Heart left ventricle (tissue), 16 donors: ENCODE results near the gene BLVRB. TPM values are rescaled to one million over a fixed set of nuclear protein-coding genes. Genes with fewer than 3 reads are reported as not detected.
A peak's percentile ranks its signal among the peaks of the same experiment; 100 is the strongest.
"Not testable (repeated sequence)": the region's sequence is repeated elsewhere in the genome, so short reads cannot be mapped to it uniquely, and the experiment has no call there.

Source experiments
- ATAC-seq, 4 donors: fragments of 200-7000 bp; cut with Tn5 transposase; one replicate each; pipeline ENCODE4 v1.9.1; 2020 to 2022; ENCODE audit warnings: moderate library complexity in 4 of 4, mild to moderate bottlenecking in 3 of 4, moderate number of reproducible peaks in 1 of 4
- DNase-seq, 5 donors: peaks; one replicate each; pipeline ENCODE4 v3.0.0-alpha.2; 2020
- H3K27ac ChIP-seq, 12 donors: fragments of 200-600 bp; sonication (generic) in 4 of 12; one replicate each; pipeline versions ENCODE4 v1.5.0 to v1.8.0; 2016 to 2022; ENCODE audit warnings: mild to moderate bottlenecking in 2 of 12
- H3K27me3 ChIP-seq, 9 donors: fragments of 200-600 bp; sonication (generic) in 2 of 9; one replicate each; pipeline versions ENCODE4 v1.5.1 to v1.8.0; 2016 to 2022; ENCODE audit warnings: mild to moderate bottlenecking in 3 of 9
- H3K36me3 ChIP-seq, 9 donors: fragments of 200-600 bp; sonication (generic) in 2 of 9; one replicate each; pipeline versions ENCODE4 v1.5.0 to v1.8.0; 2018 to 2022; ENCODE audit warnings: mild to moderate bottlenecking in 2 of 9
- H3K4me1 ChIP-seq, 12 donors: fragments of 200-600 bp; sonication (generic) in 4 of 12; one replicate each; pipeline versions ENCODE4 v1.5.0 to v1.8.0; 2016 to 2022; ENCODE audit warnings: mild to moderate bottlenecking in 3 of 12
- H3K4me3 ChIP-seq, 12 donors: fragments of 200-600 bp; sonication (generic) in 4 of 12; one replicate each; pipeline versions ENCODE4 v1.5.0 to v1.8.0; 2017 to 2022; ENCODE audit warnings: mild to moderate bottlenecking in 9 of 12, moderate library complexity in 4 of 12
- H3K9me3 ChIP-seq, 12 donors: fragments of 200-600 bp; sonication (generic) in 4 of 12; one replicate each; pipeline versions ENCODE4 v1.5.0 to v1.8.0; 2016 to 2022; ENCODE audit warnings: mild to moderate bottlenecking in 1 of 12
- POLR2A ChIP-seq, 2 donors: fragments of 450-650 bp; IDR thresholded peaks; one replicate each; pipeline ENCODE4 v1.6.1; 2017; ENCODE audit warnings: antibody characterized with exemption in 2 of 2, mild to moderate bottlenecking in 2 of 2, moderate library complexity in 2 of 2
- WGBS, 4 donors: extraction: QIAGEN DNeasy Blood & Tissue Kit in 2 of 4; methylation state at CpG; one replicate each; pipeline versions ENCODE4 v1.1.5 to v1.1.7; 2013 to 2018; 5-methylcytosine and 5-hydroxymethylcytosine counted together
- intact Hi-C, 10 donors: fragments of 100-400 bp; cut with DNase I; formaldehyde crosslinking; loops; one replicate each; pipeline versions ENCODE4 v1.11.1 to v1.14.2; 2022
- polyA plus RNA-seq, 2 donors: library from polyadenylated mRNA; stranded (reverse); fragments of 200-250 nt; gene quantifications; one replicate each; pipeline ENCODE4 v1.2.3, GENCODE V29; 2013
- total RNA-seq, 9 donors: library from RNA; depleted of rRNA in 2 of 9; stranded (reverse); fragments of >200 nt in 2 of 9; fragmentation: NEBNext Ultra II Directional in 3 of 9; extraction: Animal tissue kit (Norgen Biotek cat#: 25700) in 3 of 9; gene quantifications; one replicate each; pipeline versions ENCODE4 v1.1.0 to v1.2.4, GENCODE V29; 2016 to 2023
- TF ChIP-seq, protein P1 (sequence below), 12 donors: fragments of 200-600 bp; sonication (generic) in 4 of 12; IDR thresholded peaks; one replicate each; pipeline versions ENCODE4 v1.5.0 to v1.8.0; 2018 to 2022; ENCODE audit warnings: antibody characterized with exemption in 12 of 12, mild to moderate bottlenecking in 5 of 12
- donor health status: ischemic (EF 13 %, LVEDD 7.1; RV severe dilation, severe dysfunction).
- donor health status: healthy with polysubstance abuse.
- donor health status: DM: no; HTN: yes; CAD: no.
- donor health status: DM: no; HTN: no; CAD: no.
- donor health status: ischemic (EF 25% LVEDD 6.9; RV normal size, moderate dysfunction).
- donor health status: ischemic (EF 25% LVEDD 5.7; RV mildly dilated, moderate dysfunction).
- donor health status: healthy.
- donor health status: DM: yes; HTN: yes; CAD: no.
- donor health status: ischemic (EF 35%, LVEDD 5.7; RV mildly dilated, moderate dysfunction).
- donor health status: nonischemic (EF 11% LVEDD 7.7; RV severe dilation, severe dysfunction).
- donor health status: DM: yes; HTN: yes; CAD: no.
- donor health status: PGD.
- donor health status: ischemic (EF 29% LVEDD 5.4; RV normal size, mild dysfunction).
- donor health status: nonischemic (EF 23%, LVEDD 6.1; RV moderate dilation, normal function).

Gene BLVRB
- total and polyA plus RNA-seq, 11 donors: 76.3 to 330 (median 111) TPM

DNA sequence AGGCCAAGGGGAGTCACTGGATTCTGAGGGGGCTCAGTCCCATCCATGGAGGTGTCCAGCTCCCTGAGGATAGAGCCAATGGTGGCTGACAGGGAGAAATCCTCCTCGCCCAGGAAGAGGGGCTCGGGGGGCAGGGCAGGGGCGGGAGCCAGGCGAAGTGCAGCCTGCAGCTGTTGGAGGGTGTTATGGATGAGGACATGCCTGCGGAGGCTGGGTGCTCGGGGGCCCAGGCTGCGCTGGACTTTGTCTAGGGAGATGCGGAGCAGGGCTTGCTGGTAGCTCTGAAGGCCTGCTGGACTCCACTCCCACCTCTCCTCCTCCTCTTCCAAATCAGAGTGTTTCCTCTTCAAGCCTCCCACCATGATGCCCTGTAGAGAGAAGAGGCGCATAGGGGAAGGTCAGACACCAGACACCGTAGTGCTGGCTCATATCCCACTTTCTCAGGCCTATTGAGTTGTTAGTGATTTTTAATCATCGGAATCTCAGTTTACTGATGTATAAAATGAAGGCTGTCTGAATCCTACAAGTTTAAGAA lies 23.8 kb downstream of the BLVRB start:
- Histone ChIP-seq H3K27me3 (no peaks in the 10 kb centered on the region), H3K4me1 (peaks cover 5 to 31% (median 23%) of the 10 kb centered on the region in 12 donors), H3K9me3 (no peaks in the 10 kb centered on the region), H3K36me3 (peaks cover 0 to 28% (median 22%) of the 10 kb centered on the region in 9 donors), H3K4me3 (peak overlapping the region in 4 of 12 donors; percentile 68 to 95 (median 86)), H3K27ac (peak overlapping the region in 9 of 12 donors; percentile 74 to 100 (median 99))
- ATAC-seq (no peak), DNase-seq (no peak)
- WGBS, 4 donors: 77 to 80% (median 78%) methylated on average over 8 to 11 of the region's 11 CpGs
- intact Hi-C loops: loop anchor here in 4 of 10 donors (2.0 to 5.0 kb wide), 3 partner anchors 15 to 94 kb away; partner anchors contain the start of genes C19orf47 (in 1 of the 4) and PLD3 (in 1 of the 4)
- no peak for TF ChIP-seq POLR2A (IDR thresholded peaks at IDR 0.05)
- TF ChIP-seq, protein P1, sequence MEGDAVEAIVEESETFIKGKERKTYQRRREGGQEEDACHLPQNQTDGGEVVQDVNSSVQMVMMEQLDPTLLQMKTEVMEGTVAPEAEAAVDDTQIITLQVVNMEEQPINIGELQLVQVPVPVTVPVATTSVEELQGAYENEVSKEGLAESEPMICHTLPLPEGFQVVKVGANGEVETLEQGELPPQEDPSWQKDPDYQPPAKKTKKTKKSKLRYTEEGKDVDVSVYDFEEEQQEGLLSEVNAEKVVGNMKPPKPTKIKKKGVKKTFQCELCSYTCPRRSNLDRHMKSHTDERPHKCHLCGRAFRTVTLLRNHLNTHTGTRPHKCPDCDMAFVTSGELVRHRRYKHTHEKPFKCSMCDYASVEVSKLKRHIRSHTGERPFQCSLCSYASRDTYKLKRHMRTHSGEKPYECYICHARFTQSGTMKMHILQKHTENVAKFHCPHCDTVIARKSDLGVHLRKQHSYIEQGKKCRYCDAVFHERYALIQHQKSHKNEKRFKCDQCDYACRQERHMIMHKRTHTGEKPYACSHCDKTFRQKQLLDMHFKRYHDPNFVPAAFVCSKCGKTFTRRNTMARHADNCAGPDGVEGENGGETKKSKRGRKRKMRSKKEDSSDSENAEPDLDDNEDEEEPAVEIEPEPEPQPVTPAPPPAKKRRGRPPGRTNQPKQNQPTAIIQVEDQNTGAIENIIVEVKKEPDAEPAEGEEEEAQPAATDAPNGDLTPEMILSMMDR (IDR thresholded peaks at IDR 0.05): no peak

DNA sequence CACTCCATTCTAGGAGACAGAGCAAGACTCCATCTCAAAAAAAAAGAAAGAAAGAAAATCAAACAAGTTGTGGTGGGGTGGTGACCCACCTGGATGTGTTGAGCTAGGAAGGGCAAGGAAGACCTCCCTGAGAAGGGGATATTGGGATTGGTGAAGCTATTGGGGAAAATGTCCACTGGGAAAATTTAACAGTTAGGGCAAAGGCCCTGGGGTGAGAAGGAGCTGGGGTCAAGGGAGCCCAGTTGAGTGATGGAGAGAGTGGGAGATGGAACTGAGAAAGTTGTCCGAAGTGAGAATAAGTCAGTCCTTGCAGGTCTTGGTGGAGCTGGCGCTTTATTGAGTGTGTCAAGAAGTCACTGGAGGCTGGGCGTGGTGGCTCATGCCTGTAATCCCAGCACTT lies 27.3 kb downstream of the BLVRB start:
- peaks cover 5 to 37% (median 25%) of the 10 kb centered on the region in 12 donors for H3K4me1 ChIP-seq
- H3K9me3 ChIP-seq: no peaks in the 10 kb centered on the region
- intact Hi-C loops: no loop called here
- no peaks in the 10 kb centered on the region for H3K27me3 ChIP-seq
- H3K36me3 ChIP-seq: peaks cover 0 to 28% (median 22%) of the 10 kb centered on the region in 9 donors
- H3K27ac ChIP-seq: peak overlapping the region in 1 of 12 donors; percentile 35
- ATAC-seq (no peak), DNase-seq (peak in 1 of 5 donors; percentile 10)
- TF ChIP-seq, protein P1 (IDR thresholded peaks at IDR 0.05): no peak
- TF ChIP-seq POLR2A (IDR thresholded peaks at IDR 0.05): no peak
- H3K4me3 ChIP-seq: no peak overlapping the region
- 91 to 95% (median 95%) methylated on average over 3 of the region's 3 CpGs for whole genome bisulfite sequencing, 4 donors

DNA sequence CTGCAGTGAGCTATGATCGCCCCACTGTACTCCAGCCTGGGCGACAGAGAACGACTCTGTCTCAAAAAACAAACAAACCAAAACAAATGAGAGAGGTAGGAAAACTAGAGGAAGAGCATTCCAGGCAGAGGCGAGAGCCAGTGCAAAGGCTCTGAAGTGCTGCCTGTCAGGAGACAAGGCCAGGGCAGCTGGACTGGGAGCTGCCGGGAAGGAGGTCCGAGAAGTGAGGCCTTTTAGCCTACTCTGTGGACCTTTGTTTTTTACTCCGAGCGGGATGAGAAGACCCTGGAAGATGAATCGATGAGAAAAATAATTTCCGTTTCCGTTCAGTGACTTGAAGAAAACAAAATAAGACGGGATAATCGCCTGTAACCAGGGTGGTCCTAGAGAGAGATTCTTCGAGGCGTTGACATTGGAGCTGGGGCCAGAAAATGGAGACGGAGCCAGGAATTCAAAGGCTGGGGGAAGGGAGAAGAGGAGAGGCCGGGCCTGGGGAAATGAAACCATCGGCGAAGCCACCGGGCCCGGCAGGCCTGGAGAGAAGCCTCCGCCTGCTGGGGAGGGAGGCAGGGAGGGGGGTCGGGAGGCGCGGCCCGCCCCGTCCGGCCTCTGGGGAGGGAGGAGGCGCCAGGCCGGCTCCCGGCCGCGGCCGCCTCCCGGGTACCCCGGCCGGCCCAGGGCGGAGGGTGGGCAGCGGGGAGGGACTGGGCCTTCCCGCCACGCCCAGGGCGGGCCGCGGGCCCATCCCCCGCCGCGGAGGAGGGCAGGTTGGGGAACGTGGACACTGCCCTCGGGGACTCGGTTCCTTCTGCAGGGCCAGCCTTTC lies 31.9 kb downstream of the BLVRB start:
- no peaks in the 10 kb centered on the region for H3K9me3 ChIP-seq
- H3K27ac ChIP-seq: peak overlapping the region; percentile 90 to 99 (median 96)
- peaks cover 0 to 3% (median 0%) of the 10 kb centered on the region in 9 donors for H3K36me3 ChIP-seq
- TF ChIP-seq, protein P1 (IDR thresholded peaks at IDR 0.05): no peak
- TF ChIP-seq POLR2A (IDR thresholded peaks at IDR 0.05): peak in 1 of 2 donors; percentile 52
- H3K4me3 ChIP-seq: peak overlapping the region; percentile 5 to 67 (median 54)
- DNase-seq: peak; percentile 92 to 95 (median 94)
- WGBS, 4 donors: 0 to 1% (median 1%) methylated on average over 30 to 50 of the region's 50 CpGs
- H3K27me3 ChIP-seq: no peaks in the 10 kb centered on the region
- ATAC-seq: peak; percentile 94 to 99 (median 98)
- H3K4me1 ChIP-seq: peaks cover 0 to 32% (median 20%) of the 10 kb centered on the region in 12 donors
- intact Hi-C loops: loop anchor here in 1 of 10 donors (1.0 kb wide), 2 partner anchors 10 to 12 kb away; no protein-coding TSS in a partner anchor

DNA sequence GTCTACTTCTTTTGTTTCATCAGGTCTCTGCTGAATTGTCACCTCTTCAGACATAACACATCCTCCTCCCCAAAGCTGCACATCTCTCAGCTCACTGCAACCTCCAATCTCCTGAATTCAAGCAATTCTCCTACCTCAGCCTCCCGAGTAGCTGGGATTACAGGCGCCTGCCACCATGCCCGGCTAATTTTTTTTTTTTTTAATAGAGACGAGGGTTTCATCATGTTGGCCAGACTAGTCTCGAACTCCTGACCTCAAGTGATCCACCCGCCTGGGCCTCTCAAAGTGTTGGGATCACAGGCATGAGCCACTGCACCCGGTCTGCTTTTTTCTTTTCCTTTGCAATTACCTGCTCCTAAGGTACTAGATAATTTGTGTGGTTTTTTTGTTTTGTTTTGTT lies 32.8 kb downstream of the BLVRB start:
- H3K27me3 ChIP-seq, ATAC-seq, H3K36me3 ChIP-seq, DNase-seq, H3K9me3 ChIP-seq: not testable (repeated sequence)
- Histone ChIP-seq H3K27ac (peak overlapping the region; percentile 90 to 99 (median 96)), H3K4me1 (peaks cover 0 to 32% (median 20%) of the 10 kb centered on the region in 12 donors), H3K4me3 (peak overlapping the region; percentile 5 to 67 (median 54))
- intact Hi-C loops: loop anchor here in 1 of 10 donors (1.0 kb wide), 1 partner anchor 11 kb away; no protein-coding TSS in a partner anchor
- WGBS, 4 donors: 48 to 54% (median 51%) methylated on average over 7 of the region's 7 CpGs
